ENCODE measurements around the gene ACACA. TPM values are rescaled to one million over a fixed set of nuclear protein-coding genes. Genes with fewer than 3 reads are reported as not detected.
A peak's percentile ranks its signal among the peaks of the same experiment; 100 is the strongest.

The ACACA gene
- total RNA-seq, 1 experiment from 2014 or later: 33.0 TPM

- POLR2A ChIA-PET (ENCODE audit: unreplicated experiment): no interaction called here
- H3K79me2 ChIP-seq (ENCODE audit: low read length): no peaks in the 10 kb centered on the region
- no TSS peak for BruUV-seq (replicated peaks)
- H4K20me1 ChIP-seq (ENCODE audit: low read length): no peaks in the 10 kb centered on the region
- H3K27me3 ChIP-seq (ENCODE audit: low read length): no peaks in the 10 kb centered on the region
- DNase-seq (no peak), ATAC-seq (no peak)
- H3K9me2 ChIP-seq (replicated peaks; ENCODE audit: low read length): no peaks in the 10 kb centered on the region
- CTCF ChIA-PET: no interaction called here
- intact Hi-C loops (cut with micrococcal nuclease): no loop called here
- H3K4me3 ChIP-seq (ENCODE audit: low read length): no peak overlapping the region
- no peaks in the 10 kb centered on the region for H3F3A ChIP-seq (ENCODE audit: low read length, unreplicated experiment)
- no peak overlapping the region for H2AFZ ChIP-seq (ENCODE audit: low read length)
- H3K4me2 ChIP-seq (ENCODE audit: low read length): no peak overlapping the region
- TF ChIP-seq EZH2 (IDR thresholded peaks at IDR 0.05; ENCODE audit: low read length, unreplicated experiment) (no peak), CTCF (conservative IDR thresholded peaks at IDR 0.05; ENCODE audit: low read depth, low read length) (no peak), EZH2phosphoT487 (IDR thresholded peaks at IDR 0.05; ENCODE audit: borderline replicate concordance, low read length) (no peak)
- no peak overlapping the region for H3K9ac ChIP-seq (ENCODE audit: low read length)
- H3K27ac ChIP-seq (ENCODE audit: low read length): no peak overlapping the region
- H3K4me1 ChIP-seq (ENCODE audit: insufficient read depth, low read length): peaks cover 10% of the 10 kb centered on the region; the same call in 1 of the 2 replicates
- no peaks in the 10 kb centered on the region for H3K9me3 ChIP-seq (ENCODE audit: low read length)
- peaks cover 12% of the 10 kb centered on the region; the same call in 1 of the 2 replicates for H3K36me3 ChIP-seq (ENCODE audit: low read depth, low read length)
Measured at GRCh38 chr17:37280841-37281240, 125.8 kb downstream of the ACACA start.

- no TSS peak for BruUV-seq (replicated peaks)
- Histone ChIP-seq H3K9me2 (replicated peaks; ENCODE audit: low read length) (no peaks in the 10 kb centered on the region), H3K9ac (ENCODE audit: low read length) (no peak overlapping the region), H3K27me3 (ENCODE audit: low read length) (no peaks in the 10 kb centered on the region), H3K9me3 (ENCODE audit: low read length) (no peaks in the 10 kb centered on the region), H3K4me1 (ENCODE audit: insufficient read depth, low read length) (peaks cover 10% of the 10 kb centered on the region; the same call in 1 of the 2 replicates), H3K4me2 (ENCODE audit: low read length) (no peak overlapping the region), H2AFZ (ENCODE audit: low read length) (no peak overlapping the region), H4K20me1 (ENCODE audit: low read length) (no peaks in the 10 kb centered on the region), H3K27ac (ENCODE audit: low read length) (no peak overlapping the region), H3K36me3 (ENCODE audit: low read depth, low read length) (peaks cover 26% of the 10 kb centered on the region), H3K4me3 (ENCODE audit: low read length) (no peak overlapping the region), H3F3A (ENCODE audit: low read length, unreplicated experiment) (no peaks in the 10 kb centered on the region), H3K79me2 (ENCODE audit: low read length) (no peaks in the 10 kb centered on the region)
- DNase-seq (peak; percentile 33), ATAC-seq (no peak)
- intact Hi-C loops (cut with micrococcal nuclease): no loop called here
- TF ChIP-seq EZH2 (IDR thresholded peaks at IDR 0.05; ENCODE audit: low read length, unreplicated experiment) (no peak), CTCF (conservative IDR thresholded peaks at IDR 0.05; ENCODE audit: low read depth, low read length) (no peak), EZH2phosphoT487 (IDR thresholded peaks at IDR 0.05; ENCODE audit: borderline replicate concordance, low read length) (no peak)
- ChIA-PET CTCF (no interaction called here), POLR2A (ENCODE audit: unreplicated experiment) (no interaction called here)
Measured at GRCh38 chr17:37278247-37278894, 128.3 kb downstream of the ACACA start.

GRCh38 chr17:37276475-37276874 is 130.2 kb downstream of the ACACA start:
- Histone ChIP-seq H3K27me3 (ENCODE audit: low read length) (no peaks in the 10 kb centered on the region), H3K4me1 (ENCODE audit: insufficient read depth, low read length) (peaks cover 10% of the 10 kb centered on the region; the same call in 1 of the 2 replicates), H3K9me2 (replicated peaks; ENCODE audit: low read length) (no peaks in the 10 kb centered on the region), H3K9me3 (ENCODE audit: low read length) (no peaks in the 10 kb centered on the region), H3K9ac (ENCODE audit: low read length) (no peak overlapping the region), H3K79me2 (ENCODE audit: low read length) (no peaks in the 10 kb centered on the region), H2AFZ (ENCODE audit: low read length) (no peak overlapping the region), H4K20me1 (ENCODE audit: low read length) (no peaks in the 10 kb centered on the region), H3K4me3 (ENCODE audit: low read length) (no peak overlapping the region), H3K27ac (ENCODE audit: low read length) (no peak overlapping the region), H3K36me3 (ENCODE audit: low read depth, low read length) (peaks cover 24% of the 10 kb centered on the region), H3F3A (ENCODE audit: low read length, unreplicated experiment) (no peaks in the 10 kb centered on the region), H3K4me2 (ENCODE audit: low read length) (no peak overlapping the region)
- ChIA-PET POLR2A (ENCODE audit: unreplicated experiment) (no interaction called here), CTCF (interaction anchor here (0.7 kb wide), 1 partner anchor 311 kb away, joined by 7 read pairs; no protein-coding TSS in a partner anchor)
- no peak for ATAC-seq
- TF ChIP-seq EZH2 (IDR thresholded peaks at IDR 0.05; ENCODE audit: low read length, unreplicated experiment): no peak
- no peak for TF ChIP-seq EZH2phosphoT487 (IDR thresholded peaks at IDR 0.05; ENCODE audit: borderline replicate concordance, low read length)
- no peak for TF ChIP-seq CTCF (conservative IDR thresholded peaks at IDR 0.05; ENCODE audit: low read depth, low read length)
- intact Hi-C loops (cut with micrococcal nuclease): no loop called here
- BruUV-seq (replicated peaks): no TSS peak
- peak; percentile 80 for DNase-seq
